Fibroblast of lung (primary cell): ENCODE measurements around the gene C11orf68. TPM values are rescaled to one million over a fixed set of nuclear protein-coding genes. Genes with fewer than 3 reads are reported as not detected.

Source experiments
- DNase-seq, 2 donors: peaks; one replicate each; pipeline versions ENCODE4 v3.0.0 to v3.0.0-alpha.2; 2010; ENCODE audit warnings: low read depth in 2 of 2
- H2AFZ ChIP-seq: 2 replicates; pipeline ENCODE4 v1.5.1; 2012; ENCODE audit warnings: low read length, control low read depth, inconsistent platforms
- H3K27ac ChIP-seq: 2 replicates; pipeline ENCODE4 v1.5.1; 2011; ENCODE audit warnings: low read length, control low read depth; ENCODE audit not compliant: insufficient read depth
- H3K27me3 ChIP-seq: 2 replicates; pipeline ENCODE4 v1.5.1; 2011; ENCODE audit warnings: mild to moderate bottlenecking, low read length; ENCODE audit not compliant: control insufficient read depth, insufficient read depth
- H3K36me3 ChIP-seq: 2 replicates; pipeline ENCODE4 v1.5.1; 2011; ENCODE audit warnings: low read length; ENCODE audit not compliant: control insufficient read depth, insufficient read depth
- H3K4me1 ChIP-seq: 2 replicates; pipeline ENCODE4 v1.5.1; 2011; ENCODE audit warnings: low read length; ENCODE audit not compliant: control insufficient read depth, insufficient read depth; ENCODE audit errors: extremely low read depth
- H3K4me2 ChIP-seq: 2 replicates; pipeline ENCODE4 v1.5.1; 2011; ENCODE audit warnings: low read length, control low read depth; ENCODE audit not compliant: insufficient read depth; ENCODE audit errors: extremely low read depth
- H3K4me3 ChIP-seq, 4 experiments: fragments of 200-600 bp in 1 of 4; sonication (generic) in 1 of 4; replicated peaks in 1 of 4; 2 replicates each; pipeline ENCODE4 v1.5.1; 2011 to 2016; ENCODE audit warnings: low read length in 4 of 4, low read depth in 3 of 4, mild to moderate bottlenecking in 3 of 4, control low read depth in 2 of 4, inconsistent platforms in 1 of 4, mixed read lengths in 1 of 4; ENCODE audit not compliant: insufficient read depth in 1 of 4; ENCODE audit errors: control extremely low read depth in 1 of 4
- H3K79me2 ChIP-seq: 2 replicates; pipeline ENCODE4 v1.5.1; 2012; ENCODE audit warnings: mild to moderate bottlenecking, low read length, inconsistent platforms; ENCODE audit not compliant: control insufficient read depth, insufficient read depth
- H3K9ac ChIP-seq: 2 replicates; pipeline ENCODE4 v1.5.1; 2011; ENCODE audit warnings: mild to moderate bottlenecking, low read length, control low read depth; ENCODE audit not compliant: insufficient read depth
- H3K9me3 ChIP-seq: 2 replicates; pipeline ENCODE4 v1.5.1; 2012; ENCODE audit warnings: low read depth, low read length; ENCODE audit not compliant: control insufficient read depth, insufficient read depth
- H4K20me1 ChIP-seq: 2 replicates; pipeline ENCODE4 v1.5.1; 2011; ENCODE audit warnings: low read length; ENCODE audit not compliant: control insufficient read depth, insufficient read depth; ENCODE audit errors: extremely low read depth
- CTCF ChIP-seq, 2 donors: IDR thresholded peaks in 1 of 2; conservative IDR thresholded peaks in 1 of 2; 1 replicate in 1 of 2; 2 replicates in 1 of 2; pipeline ENCODE4 v1.5.1; 2011 to 2012; ENCODE audit warnings: low read length in 2 of 2, control low read depth in 1 of 2, inconsistent platforms in 1 of 2, low read depth in 1 of 2, mild to moderate bottlenecking in 1 of 2
- EZH2 ChIP-seq: IDR thresholded peaks from 2 replicates; pipeline ENCODE4 v1.5.1; 2012; ENCODE audit warnings: low read length, control low read depth, mild to moderate bottlenecking; ENCODE audit errors: missing control alignments
- polyA plus RNA-seq, 2 donors: library from polyadenylated mRNA; depleted of rRNA in 1 of 2; stranded (reverse) in 1 of 2; unstranded in 1 of 2; fragments of >200 nt; gene quantifications; 2 replicates each; pipeline ENCODE4 v1.2.1, GENCODE V29; 2011 to 2012; ENCODE audit warnings: missing spikeins in 1 of 2
- total RNA-seq: library from RNA; depleted of rRNA; stranded (reverse); fragments of >200 nt; gene quantifications from 2 replicates; pipeline ENCODE4 v1.2.1, GENCODE V29; 2014

The C11orf68 gene
- total and polyA plus RNA-seq, 2 donors (not counting 1 experiment from before 2014, with no cell fraction given): 26.6 to 27.6 TPM

- H3K79me2 ChIP-seq: peaks cover 30% of the 10 kb centered on the region
- no peak overlapping the region for H2AFZ ChIP-seq
- peaks cover 52% of the 10 kb centered on the region for H3K4me1 ChIP-seq
- no peak overlapping the region for H3K4me3 ChIP-seq
- no peaks in the 10 kb centered on the region for H3K9me3 ChIP-seq
- peak overlapping the region; percentile 45 for H3K9ac ChIP-seq
- peak; percentile 73 to 84 for DNase-seq
- H3K36me3 ChIP-seq: peaks cover 3% of the 10 kb centered on the region
- peak overlapping the region; percentile 8 for H3K4me2 ChIP-seq
- no peaks in the 10 kb centered on the region for H3K27me3 ChIP-seq
- no peak for TF ChIP-seq EZH2
- peak in 1 of 2 donors; percentile 25 for TF ChIP-seq CTCF (conservative IDR thresholded peaks at IDR 0.05 in 1 of 2, IDR thresholded peaks at IDR 0.05 in 1 of 2; ENCODE audit: low read depth in 1 of 2, low read length in 2 of 2)
- peak overlapping the region; percentile 99 for H3K27ac ChIP-seq
- no peaks in the 10 kb centered on the region for H4K20me1 ChIP-seq
Observed at GRCh38 chr11:65911682-65912568, 6.9 kb downstream of the C11orf68 start.

GRCh38 chr11:65907878-65908277, 11.0 kb downstream of the C11orf68 start:
- Histone ChIP-seq H3K27ac (no peak overlapping the region), H3K79me2 (peaks cover 3% of the 10 kb centered on the region), H3K27me3 (no peaks in the 10 kb centered on the region), H3K9me3 (no peaks in the 10 kb centered on the region), H4K20me1 (no peaks in the 10 kb centered on the region), H3K36me3 (no peaks in the 10 kb centered on the region), H3K4me1 (peaks cover 33% of the 10 kb centered on the region), H3K4me3 (no peak overlapping the region), H2AFZ (no peak overlapping the region), H3K4me2 (no peak overlapping the region), H3K9ac (no peak overlapping the region)
- no peak for TF ChIP-seq CTCF (conservative IDR thresholded peaks at IDR 0.05 in 1 of 2, IDR thresholded peaks at IDR 0.05 in 1 of 2; ENCODE audit: low read depth in 1 of 2, low read length in 2 of 2)
- TF ChIP-seq EZH2: no peak
- no peak for DNase-seq

- H3K27ac ChIP-seq: peak overlapping the region; percentile 4
- DNase-seq: peak in 1 of 2 donors; percentile 55
- no peaks in the 10 kb centered on the region for H3K36me3 ChIP-seq
- H3K9ac ChIP-seq: no peak overlapping the region
- H3K4me3 ChIP-seq: no peak overlapping the region
- H3K4me2 ChIP-seq: no peak overlapping the region
- no peaks in the 10 kb centered on the region for H3K9me3 ChIP-seq
- TF ChIP-seq EZH2 (no peak), CTCF (conservative IDR thresholded peaks at IDR 0.05 in 1 of 2, IDR thresholded peaks at IDR 0.05 in 1 of 2; ENCODE audit: low read depth in 1 of 2, low read length in 2 of 2) (no peak)
- peaks cover 31% of the 10 kb centered on the region for H3K4me1 ChIP-seq
- no peaks in the 10 kb centered on the region for H4K20me1 ChIP-seq
- H3K79me2 ChIP-seq: peaks cover 9% of the 10 kb centered on the region
- H2AFZ ChIP-seq: no peak overlapping the region
- no peaks in the 10 kb centered on the region for H3K27me3 ChIP-seq
Observed at GRCh38 chr11:65906602-65907001, 12.3 kb downstream of the C11orf68 start.
